AG04450 (cell line): Measurements from ENCODE around the gene UNC5C. TPM values are rescaled to one million over a fixed set of nuclear protein-coding genes. Genes with fewer than 3 reads are reported as not detected.

Source experiments
- CTCF ChIA-PET: fragments of 300-600, 350-600 bp; formaldehyde crosslinking; extraction: SDS; loops from one replicate; lab custom pipeline; 2022; ENCODE audit warnings: antibody characterized with exemption, inconsistent platforms; lab: Charles Lee
- POLR2A ChIA-PET: fragments of 350-600 bp; formaldehyde crosslinking; extraction: SDS; loops from one replicate; lab custom pipeline; 2021; ENCODE audit warnings: antibody characterized with exemption, inconsistent platforms; lab: Yijun Ruan, JAX
- DNase-seq: peaks from one replicate; pipeline ENCODE4 v3.0.0-alpha.2; 2011; ENCODE audit warnings: low read depth, low spot score
- H3K27ac ChIP-seq: one replicate; pipeline ENCODE4 v1.5.1; 2012; ENCODE audit warnings: low read depth, low read length, control low read depth
- H3K27me3 ChIP-seq: one replicate; pipeline ENCODE4 v1.6.0; 2012; ENCODE audit warnings: low read length; ENCODE audit not compliant: control insufficient read depth, insufficient read depth
- H3K4me3 ChIP-seq: 2 replicates; pipeline ENCODE4 v1.5.1; 2011; ENCODE audit warnings: mild to moderate bottlenecking, low read depth, low read length, control low read depth
- H3K9me3 ChIP-seq: 2 replicates; pipeline ENCODE4 v1.5.1; 2012; ENCODE audit warnings: low read length; ENCODE audit not compliant: control insufficient read depth, insufficient read depth
- CTCF ChIP-seq: IDR thresholded peaks from 2 replicates; pipeline ENCODE4 v1.5.1; 2011; ENCODE audit warnings: low read depth, low read length, control low read depth, inconsistent platforms
- polyA plus RNA-seq: library from polyadenylated mRNA; depleted of rRNA; stranded (reverse); fragments of >200 nt; gene quantifications from 2 replicates; pipeline ENCODE4 v1.2.3, GENCODE V29; 2011

Gene UNC5C
- polyA plus RNA-seq, 1 experiment, result 0.07 TPM

DNA sequence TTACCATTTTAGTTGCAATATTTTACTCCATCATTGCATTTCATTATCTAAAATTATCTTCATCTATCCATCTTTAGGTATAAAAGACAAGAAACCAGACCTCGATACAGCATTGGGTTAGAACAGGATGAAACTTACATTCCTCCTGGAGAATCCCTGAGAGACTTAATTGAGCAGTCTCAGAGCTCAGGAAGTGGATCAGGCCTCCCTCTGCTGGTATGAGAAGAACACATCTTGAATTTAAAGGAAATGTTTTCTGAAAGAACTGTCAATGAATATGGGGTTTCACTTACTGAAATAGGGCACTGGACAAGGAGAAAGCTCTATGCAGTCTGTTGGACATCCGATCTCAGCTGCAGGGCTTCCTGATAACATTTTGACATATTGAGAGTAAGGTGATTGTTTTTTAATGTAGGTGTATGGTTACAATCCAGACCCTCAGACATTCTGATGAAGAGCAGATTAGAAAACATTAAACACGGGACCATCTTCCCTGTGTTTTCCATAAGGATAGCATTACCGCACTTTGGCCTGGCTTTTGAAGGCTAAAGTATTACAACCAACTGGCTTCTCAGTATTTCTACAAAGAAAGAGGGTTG is 423.8 kb downstream of the UNC5C start:
- no peaks in the 10 kb centered on the region for H3K9me3 ChIP-seq
- H3K27ac ChIP-seq, result no peak overlapping the region
- H3K4me3 ChIP-seq, result no peak overlapping the region
- POLR2A ChIA-PET, result no interaction called here
- H3K27me3 ChIP-seq, result no peaks in the 10 kb centered on the region
- TF ChIP-seq CTCF, result peak; percentile 76
- CTCF ChIA-PET, result interaction anchor here (0.7 to 4.8 kb wide), 29 partner anchors 8 to 846 kb away, joined by 3 to 118 read pairs (median 4); no protein-coding TSS in a partner anchor
- DNase-seq, result peak; percentile 39

GRCh38 chr4:95122001-95122400 is 426.8 kb downstream of the UNC5C start:
- ChIA-PET CTCF (no interaction called here), POLR2A (no interaction called here)
- no peak for TF ChIP-seq CTCF
- H3K4me3 ChIP-seq, result no peak overlapping the region
- H3K27ac ChIP-seq, result no peak overlapping the region
- H3K9me3 ChIP-seq, result no peaks in the 10 kb centered on the region
- no peaks in the 10 kb centered on the region for H3K27me3 ChIP-seq
- DNase-seq, result no peak

DNA sequence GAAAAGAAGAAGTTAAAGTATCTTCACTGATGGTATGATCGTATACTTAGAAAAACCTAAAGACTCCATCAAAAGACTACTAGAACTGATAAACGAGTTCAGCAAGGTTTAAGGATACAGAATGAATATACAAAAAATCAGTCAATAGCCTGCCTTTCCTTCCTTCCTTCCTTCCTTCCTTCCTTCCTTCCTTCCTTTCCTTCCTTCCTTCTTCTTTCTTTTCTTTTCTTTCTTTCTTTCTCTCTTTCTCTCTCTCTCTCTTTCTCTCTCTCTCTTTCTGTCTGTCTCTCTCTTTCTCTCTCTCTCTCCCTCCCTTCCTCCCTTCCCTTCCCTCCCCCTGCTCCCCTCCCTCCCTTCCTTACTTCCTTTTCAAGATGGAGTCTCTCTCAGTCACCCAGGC is 428.3 kb downstream of the UNC5C start:
- POLR2A ChIA-PET, result no interaction called here
- no peak for TF ChIP-seq CTCF
- no peaks in the 10 kb centered on the region for H3K9me3 ChIP-seq
- no peak overlapping the region for H3K4me3 ChIP-seq
- CTCF ChIA-PET, result no interaction called here
- no peak for DNase-seq
- H3K27me3 ChIP-seq, result no peaks in the 10 kb centered on the region
- no peak overlapping the region for H3K27ac ChIP-seq

- ChIA-PET CTCF (interaction anchor here (0.9 kb wide), 1 partner anchor 497 kb away, joined by 5 read pairs; no protein-coding TSS in a partner anchor), POLR2A (no interaction called here)
- Histone ChIP-seq H3K9me3 (no peaks in the 10 kb centered on the region), H3K27ac (no peak overlapping the region), H3K4me3 (no peak overlapping the region), H3K27me3 (no peaks in the 10 kb centered on the region)
- no peak for TF ChIP-seq CTCF
- DNase-seq, result no peak
Observed at GRCh38 chr4:95118497-95118896, 430.3 kb downstream of the UNC5C start.

DNA sequence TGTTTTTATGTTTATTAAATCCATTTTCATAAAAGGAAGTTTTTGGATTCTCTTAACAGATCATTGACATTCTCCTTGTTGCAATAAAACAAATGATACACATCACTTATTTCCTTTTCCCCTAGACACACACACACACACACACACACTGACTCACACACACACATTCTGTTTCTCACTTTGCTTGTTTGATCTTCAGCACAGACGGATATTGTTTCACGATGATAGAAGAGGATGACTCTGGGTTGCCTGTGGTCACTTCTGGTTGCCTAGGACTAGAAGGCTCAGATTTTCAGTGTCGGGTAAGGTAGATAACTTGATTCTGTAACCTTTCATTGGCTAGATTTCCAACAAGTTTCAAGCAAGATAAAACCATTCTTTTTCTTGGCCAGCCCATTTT is 434.3 kb downstream of the UNC5C start:
- ChIA-PET POLR2A (no interaction called here), CTCF (interaction anchor here (0.5 to 2.8 kb wide), 2 partner anchors 10 to 42 kb away, joined by 3 to 8 read pairs; no protein-coding TSS in a partner anchor)
- Histone ChIP-seq H3K27ac (no peak overlapping the region), H3K27me3 (no peaks in the 10 kb centered on the region), H3K4me3 (no peak overlapping the region), H3K9me3 (no peaks in the 10 kb centered on the region)
- TF ChIP-seq CTCF, result no peak
- DNase-seq, result no peak
